ENCODE results near the gene SEC31A. TPM values are rescaled to one million over a fixed set of nuclear protein-coding genes. Genes with fewer than 3 reads are reported as not detected.
"Not testable (repeated sequence)": the region's sequence is repeated elsewhere in the genome, so short reads cannot be mapped to it uniquely, and the experiment has no call there.

SEC31A gene
- total and polyA plus RNA-seq, 2 donors (not counting 1 experiment from before 2014, with no cell fraction given), result 52.7 to 134 TPM

DNA sequence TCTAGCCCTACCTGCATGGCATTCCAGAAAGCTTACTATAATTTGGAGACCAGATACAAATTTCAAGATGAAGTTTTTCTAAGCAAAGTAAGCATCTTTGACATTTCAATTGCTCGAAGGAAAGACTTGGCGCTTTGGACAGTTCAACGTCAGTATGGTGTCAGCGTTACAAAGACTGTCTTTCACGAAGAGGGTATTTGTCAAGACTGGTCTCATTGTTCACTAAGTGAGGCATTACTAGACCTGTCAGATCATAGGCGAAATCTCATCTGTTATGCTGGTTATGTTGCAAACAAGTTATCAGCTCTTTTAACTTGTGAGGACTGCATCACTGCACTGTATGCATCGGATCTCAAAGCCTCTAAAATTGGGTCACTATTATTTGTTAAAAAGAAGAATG, 27.1 kb upstream of the SEC31A start:
- H3K4me3 Mint-ChIP-seq, result no peak overlapping the region

DNA sequence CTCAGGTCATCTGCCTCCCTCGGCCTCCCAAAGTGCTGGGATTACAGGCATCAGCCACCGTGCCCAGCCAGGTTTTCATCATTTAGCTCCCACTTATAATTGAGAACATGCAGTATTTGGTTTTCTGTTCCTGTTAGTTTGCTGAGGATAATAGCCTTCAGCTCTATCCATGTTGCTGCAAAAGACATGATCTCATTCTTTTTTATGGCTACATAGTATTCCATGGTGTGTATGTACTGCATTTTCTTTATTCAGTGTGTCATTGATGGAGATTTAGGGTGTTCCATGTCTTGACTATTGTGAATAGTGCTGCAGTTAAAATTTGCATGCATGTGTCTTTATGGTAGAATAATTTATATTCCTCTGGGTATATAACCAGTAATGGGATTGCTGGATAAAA, 23.0 kb upstream of the SEC31A start:
- H4K20me1 ChIP-seq (ENCODE audit: control insufficient read depth, insufficient read depth, low read length, poor library complexity, severe bottlenecking); H2AFZ ChIP-seq (ENCODE audit: insufficient read depth, low read depth, low read length, poor library complexity, severe bottlenecking); H3K9me3 ChIP-seq (ENCODE audit: control extremely low read depth in 1 of 3, control insufficient read depth in 2 of 3, insufficient read depth in 1 of 3, low read length in 2 of 3); H3K4me1 Mint-ChIP-seq; H3K79me2 ChIP-seq (ENCODE audit: control insufficient read depth, insufficient read depth, low read length); H3K36me3 ChIP-seq (replicated peaks in 1 of 2; ENCODE audit: control extremely low read depth in 1 of 2, control insufficient read depth in 1 of 2, extremely low read depth in 1 of 2, insufficient read depth in 2 of 2, low read length in 1 of 2); POLR2A ChIA-PET; CTCF ChIA-PET; H3K4me1 ChIP-seq (ENCODE audit: control insufficient read depth in 2 of 2, insufficient read depth in 2 of 2, low read length in 2 of 2); H3K27ac Mint-ChIP-seq; H3K27ac ChIP-seq (ENCODE audit: low read length in 2 of 2); H3K9me3 Mint-ChIP-seq (ENCODE audit: insufficient read depth); DNase-seq; ATAC-seq (ENCODE audit: low read depth); H3K27me3 Mint-ChIP-seq; intact Hi-C loops (cut with micrococcal nuclease); H3K27me3 ChIP-seq (replicated peaks in 1 of 4; ENCODE audit: control extremely low read depth in 1 of 4, control insufficient read depth in 3 of 4, insufficient read depth in 4 of 4, low read length in 3 of 4); H3K9ac ChIP-seq (ENCODE audit: low read length); H3K4me2 ChIP-seq (replicated peaks; ENCODE audit: low read depth, low read length, poor library complexity, severe bottlenecking); H3K4me3 ChIP-seq (ENCODE audit: control extremely low read depth in 1 of 5, extremely low read depth in 1 of 5, insufficient read depth in 1 of 5, low read depth in 2 of 5, low read length in 4 of 5); H3K4me3 Mint-ChIP-seq: not testable (repeated sequence)
- WGBS (ENCODE audit: insufficient coverage), result 100% methylated on average over 2 of the region's 2 CpGs

More for the DNA sequence above, 27.1 kb upstream of the SEC31A start:
- peaks cover 0 to 5% of the 10 kb centered on the region in 2 experiments for H3K36me3 ChIP-seq (replicated peaks in 1 of 2; ENCODE audit: control extremely low read depth in 1 of 2, control insufficient read depth in 1 of 2, extremely low read depth in 1 of 2, insufficient read depth in 2 of 2, low read length in 1 of 2)
- no peaks in the 10 kb centered on the region for H3K79me2 ChIP-seq (ENCODE audit: control insufficient read depth, insufficient read depth, low read length)
- no peaks in the 10 kb centered on the region for H3K9me3 Mint-ChIP-seq (ENCODE audit: insufficient read depth)
- H3K4me3 ChIP-seq (ENCODE audit: control extremely low read depth in 1 of 5, extremely low read depth in 1 of 5, insufficient read depth in 1 of 5, low read depth in 2 of 5, low read length in 4 of 5), result no peak overlapping the region
- H3K4me2 ChIP-seq (replicated peaks; ENCODE audit: low read depth, low read length, poor library complexity, severe bottlenecking), result no peak overlapping the region
- POLR2A ChIA-PET, result no interaction called here
- over 99% methylated on average over 7 of the region's 7 CpGs for WGBS (ENCODE audit: insufficient coverage)
- no peaks in the 10 kb centered on the region for H4K20me1 ChIP-seq (ENCODE audit: control insufficient read depth, insufficient read depth, low read length, poor library complexity, severe bottlenecking)
- no peaks in the 10 kb centered on the region for H3K9me3 ChIP-seq (ENCODE audit: control extremely low read depth in 1 of 3, control insufficient read depth in 2 of 3, insufficient read depth in 1 of 3, low read length in 2 of 3)
- no peak overlapping the region for H3K9ac ChIP-seq (ENCODE audit: low read length)
- H3K27ac Mint-ChIP-seq, result no peak overlapping the region
- CTCF ChIA-PET, result no interaction called here
- H3K27me3 Mint-ChIP-seq, result no peaks in the 10 kb centered on the region
- no peak overlapping the region for H3K27ac ChIP-seq (ENCODE audit: low read length in 2 of 2)
- no peak overlapping the region for H2AFZ ChIP-seq (ENCODE audit: insufficient read depth, low read depth, low read length, poor library complexity, severe bottlenecking)
- no peaks in the 10 kb centered on the region for H3K27me3 ChIP-seq (replicated peaks in 1 of 4; ENCODE audit: control extremely low read depth in 1 of 4, control insufficient read depth in 3 of 4, insufficient read depth in 4 of 4, low read length in 3 of 4)
- TF ChIP-seq, protein P1, sequence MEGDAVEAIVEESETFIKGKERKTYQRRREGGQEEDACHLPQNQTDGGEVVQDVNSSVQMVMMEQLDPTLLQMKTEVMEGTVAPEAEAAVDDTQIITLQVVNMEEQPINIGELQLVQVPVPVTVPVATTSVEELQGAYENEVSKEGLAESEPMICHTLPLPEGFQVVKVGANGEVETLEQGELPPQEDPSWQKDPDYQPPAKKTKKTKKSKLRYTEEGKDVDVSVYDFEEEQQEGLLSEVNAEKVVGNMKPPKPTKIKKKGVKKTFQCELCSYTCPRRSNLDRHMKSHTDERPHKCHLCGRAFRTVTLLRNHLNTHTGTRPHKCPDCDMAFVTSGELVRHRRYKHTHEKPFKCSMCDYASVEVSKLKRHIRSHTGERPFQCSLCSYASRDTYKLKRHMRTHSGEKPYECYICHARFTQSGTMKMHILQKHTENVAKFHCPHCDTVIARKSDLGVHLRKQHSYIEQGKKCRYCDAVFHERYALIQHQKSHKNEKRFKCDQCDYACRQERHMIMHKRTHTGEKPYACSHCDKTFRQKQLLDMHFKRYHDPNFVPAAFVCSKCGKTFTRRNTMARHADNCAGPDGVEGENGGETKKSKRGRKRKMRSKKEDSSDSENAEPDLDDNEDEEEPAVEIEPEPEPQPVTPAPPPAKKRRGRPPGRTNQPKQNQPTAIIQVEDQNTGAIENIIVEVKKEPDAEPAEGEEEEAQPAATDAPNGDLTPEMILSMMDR (IDR thresholded peaks at IDR 0.05), result no peak
- no peak for TF ChIP-seq EZH2 (IDR thresholded peaks at IDR 0.05; ENCODE audit: borderline replicate concordance, insufficient read depth, low read depth, low read length, poor library complexity, severe bottlenecking)
- ATAC-seq (ENCODE audit: low read depth), result no peak
- H3K4me1 Mint-ChIP-seq, result no peaks in the 10 kb centered on the region
- no peaks in the 10 kb centered on the region for H3K4me1 ChIP-seq (ENCODE audit: control insufficient read depth in 2 of 2, insufficient read depth in 2 of 2, low read length in 2 of 2)
- no peak for DNase-seq
- intact Hi-C loops (cut with micrococcal nuclease), result no loop called here

All from B cell (primary cell).